HEK293 (cell line): Measurements from ENCODE around the gene IFIT5.

Experiments used
- CTCF ChIA-PET: fragments of 350-600 bp; formaldehyde crosslinking; extraction: SDS; loops from one replicate; lab custom pipeline; 2021; ENCODE audit warnings: antibody characterized with exemption; lab: Yijun Ruan, JAX
- POLR2A ChIA-PET: fragments of 300-600 bp; formaldehyde crosslinking; extraction: SDS; loops from one replicate; lab custom pipeline; 2020; ENCODE audit warnings: antibody characterized with exemption, inconsistent platforms; lab: Yijun Ruan, JAX
- H3K27ac ChIP-seq: fragments of 200-500 bp; sonication (Bioruptor generic); 2 replicates; pipeline ENCODE4 v1.5.1; 2014; ENCODE audit warnings: low read depth, low read length, control low read depth, inconsistent platforms; ENCODE audit errors: extremely low read depth
- H3K36me3 ChIP-seq, 2 experiments: fragments of 200-500 bp in 1 of 2; sonication (Bioruptor generic) in 1 of 2; 1 replicate in 1 of 2; 2 replicates in 1 of 2; pipeline ENCODE4 v1.5.1; 2014 to 2017; ENCODE audit warnings: inconsistent platforms in 2 of 2, low read length in 2 of 2; ENCODE audit not compliant: control insufficient read depth in 2 of 2, insufficient read depth in 1 of 2
- H3K4me1 ChIP-seq: fragments of 200-500 bp; sonication (Bioruptor generic); 2 replicates; pipeline ENCODE4 v1.5.1; 2014; ENCODE audit warnings: mild to moderate bottlenecking, low read length, inconsistent platforms; ENCODE audit not compliant: control insufficient read depth, insufficient read depth
- H3K4me3 ChIP-seq: 2 replicates; pipeline ENCODE4 v1.5.1; 2011; ENCODE audit warnings: low read depth, mild to moderate bottlenecking, control low read depth, low read length, moderate library complexity
- H3K9me3 ChIP-seq: fragments of 200-500 bp; sonication (Bioruptor generic); 2 replicates; pipeline ENCODE4 v1.5.1; 2014; ENCODE audit warnings: low read depth, low read length, inconsistent platforms; ENCODE audit not compliant: control insufficient read depth, insufficient read depth
- BCL11B ChIP-seq: fragments of 450-650 bp; formaldehyde crosslinking; IDR thresholded peaks from 2 replicates; pipeline ENCODE4 v1.5.1; 2016; ENCODE audit warnings: low read depth, missing biosample characterization, missing genetic modification characterization
- FEZF1 ChIP-seq: fragments of 450-650 bp; formaldehyde crosslinking; IDR thresholded peaks from 2 replicates; pipeline ENCODE4 v1.5.1; 2016; ENCODE audit warnings: missing biosample characterization, missing genetic modification characterization
- KLF16 ChIP-seq: fragments of 450-650 bp; formaldehyde crosslinking; IDR thresholded peaks from 2 replicates; pipeline ENCODE4 v1.5.1; 2017; ENCODE audit warnings: missing biosample characterization, missing genetic modification characterization
- SP2 ChIP-seq: fragments of 450-650 bp; formaldehyde crosslinking; IDR thresholded peaks from 2 replicates; pipeline ENCODE4 v1.5.1; 2016; ENCODE audit warnings: missing biosample characterization, missing genetic modification characterization
- WT1 ChIP-seq: fragments of 450-650 bp; formaldehyde crosslinking; IDR thresholded peaks from 2 replicates; pipeline ENCODE4 v1.5.1; 2016; ENCODE audit warnings: missing biosample characterization, missing genetic modification characterization
- ZFP37 ChIP-seq: fragments of 450-650 bp; formaldehyde crosslinking; IDR thresholded peaks from 2 replicates; pipeline ENCODE4 v1.5.1; 2016; ENCODE audit warnings: missing biosample characterization, missing genetic modification characterization
- ZIC2 ChIP-seq: fragments of 450-650 bp; formaldehyde crosslinking; IDR thresholded peaks from 2 replicates; pipeline ENCODE4 v1.5.1; 2016; ENCODE audit warnings: missing biosample characterization, missing genetic modification characterization
- ZNF112 ChIP-seq: fragments of 450-650 bp; formaldehyde crosslinking; IDR thresholded peaks from 2 replicates; pipeline ENCODE4 v1.5.0; 2017; ENCODE audit warnings: missing biosample characterization, missing genetic modification characterization
- ZNF2 ChIP-seq: fragments of 450-650 bp; formaldehyde crosslinking; IDR thresholded peaks from 2 replicates; pipeline ENCODE4 v1.5.1; 2016; ENCODE audit warnings: missing biosample characterization, missing genetic modification characterization
- ZNF274 ChIP-seq, 2 experiments: fragments of 200-500 bp in 1 of 2; fragments of 450-650 bp in 1 of 2; sonication (Bioruptor generic) in 1 of 2; formaldehyde crosslinking in 1 of 2; IDR thresholded peaks; 2 replicates each; pipeline versions ENCODE4 v1.5.1 to v1.6.1; 2014 to 2016; ENCODE audit warnings: borderline replicate concordance in 1 of 2, inconsistent platforms in 1 of 2, low read length in 1 of 2, missing biosample characterization in 1 of 2, missing genetic modification characterization in 1 of 2
- ZNF366 ChIP-seq: fragments of 450-650 bp; formaldehyde crosslinking; conservative IDR thresholded peaks from 2 replicates; pipeline ENCODE4 v1.5.1; 2016; ENCODE audit warnings: missing biosample characterization, missing genetic modification characterization
- ZNF391 ChIP-seq: fragments of 450-650 bp; formaldehyde crosslinking; IDR thresholded peaks from 2 replicates; pipeline ENCODE4 v1.5.1; 2016; ENCODE audit warnings: low read depth, missing biosample characterization, missing genetic modification characterization, borderline replicate concordance
- ZNF433 ChIP-seq: fragments of 450-650 bp; formaldehyde crosslinking; IDR thresholded peaks from 2 replicates; pipeline ENCODE4 v1.5.1; 2016; ENCODE audit warnings: missing biosample characterization, missing genetic modification characterization, low read depth
- ZNF596 ChIP-seq: fragments of 450-650 bp; IDR thresholded peaks from 2 replicates; pipeline ENCODE4 v1.5.0; 2018; ENCODE audit warnings: missing biosample characterization, mild to moderate bottlenecking, missing genetic modification characterization, moderate library complexity
- ZNF621 ChIP-seq: fragments of 450-650 bp; formaldehyde crosslinking; IDR thresholded peaks from 2 replicates; pipeline ENCODE4 v1.5.1; 2017; ENCODE audit warnings: missing biosample characterization, missing genetic modification characterization
- ZNF664 ChIP-seq: fragments of 450-650 bp; formaldehyde crosslinking; IDR thresholded peaks from 2 replicates; pipeline ENCODE4 v1.5.1; 2016; ENCODE audit warnings: missing biosample characterization, missing genetic modification characterization
- ZNF792 ChIP-seq: fragments of 450-650 bp; formaldehyde crosslinking; IDR thresholded peaks from 2 replicates; pipeline ENCODE4 v1.5.1; 2016; ENCODE audit warnings: missing biosample characterization, missing genetic modification characterization
- ZSCAN16 ChIP-seq: fragments of 450-650 bp; formaldehyde crosslinking; IDR thresholded peaks from 2 replicates; pipeline ENCODE4 v1.5.1; 2016; ENCODE audit warnings: missing biosample characterization, missing genetic modification characterization
- TF ChIP-seq, protein P1 (sequence below): fragments of 450-650 bp; formaldehyde crosslinking; IDR thresholded peaks from 2 replicates; pipeline ENCODE4 v1.5.1; 2016; ENCODE audit warnings: missing biosample characterization, missing genetic modification characterization
- TF ChIP-seq, protein P2 (sequence below): fragments of 450-650 bp; formaldehyde crosslinking; IDR thresholded peaks from 2 replicates; pipeline ENCODE4 v1.5.1; 2016; ENCODE audit warnings: missing biosample characterization, missing genetic modification characterization
- TF ChIP-seq, protein P3 (sequence below): fragments of 450-650 bp; formaldehyde crosslinking; optimal IDR thresholded peaks from 2 replicates; pipeline ENCODE3; 2016; ENCODE audit warnings: missing biosample characterization, mild to moderate bottlenecking, missing genetic modification characterization
- TF ChIP-seq, protein P4 (sequence below): fragments of 450-650 bp; formaldehyde crosslinking; IDR thresholded peaks from 2 replicates; pipeline ENCODE4 v1.5.1; 2016; ENCODE audit warnings: missing biosample characterization, missing genetic modification characterization
- TF ChIP-seq, protein P5 (sequence below): fragments of 450-650 bp; formaldehyde crosslinking; IDR thresholded peaks from 2 replicates; pipeline ENCODE4; 2016; ENCODE audit warnings: missing biosample characterization, missing genetic modification characterization
- TF ChIP-seq, protein P6 (sequence below): fragments of 450-650 bp; formaldehyde crosslinking; IDR thresholded peaks from 2 replicates; pipeline ENCODE4 v1.5.1; 2016; ENCODE audit warnings: missing biosample characterization, missing genetic modification characterization
- TF ChIP-seq, protein P7 (sequence below): fragments of 450-650 bp; formaldehyde crosslinking; IDR thresholded peaks from 2 replicates; pipeline ENCODE4 v1.5.1; 2016; ENCODE audit warnings: missing biosample characterization, missing genetic modification characterization, borderline replicate concordance

IFIT5 gene

DNA sequence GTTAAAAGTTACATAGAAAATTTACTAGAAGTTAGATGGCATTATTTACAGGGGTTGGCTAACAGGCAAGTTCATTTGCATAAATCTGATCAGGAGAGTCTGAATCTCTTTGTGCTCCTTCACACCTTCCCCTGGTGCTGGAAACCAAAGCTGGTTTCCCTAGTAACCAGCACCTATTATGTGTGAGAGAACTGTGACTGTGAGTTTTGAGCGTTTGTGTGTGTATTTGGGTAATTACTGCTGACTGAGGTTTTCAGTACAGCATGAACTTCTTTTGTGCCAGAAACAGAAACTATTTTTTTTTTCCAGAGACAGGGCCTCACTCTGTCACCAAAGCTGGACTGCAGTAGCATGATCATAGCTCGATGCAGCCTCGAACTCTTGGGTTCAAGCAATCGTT is 46.8 kb upstream of the IFIT5 start (continued):
- TF ChIP-seq, protein P1, sequence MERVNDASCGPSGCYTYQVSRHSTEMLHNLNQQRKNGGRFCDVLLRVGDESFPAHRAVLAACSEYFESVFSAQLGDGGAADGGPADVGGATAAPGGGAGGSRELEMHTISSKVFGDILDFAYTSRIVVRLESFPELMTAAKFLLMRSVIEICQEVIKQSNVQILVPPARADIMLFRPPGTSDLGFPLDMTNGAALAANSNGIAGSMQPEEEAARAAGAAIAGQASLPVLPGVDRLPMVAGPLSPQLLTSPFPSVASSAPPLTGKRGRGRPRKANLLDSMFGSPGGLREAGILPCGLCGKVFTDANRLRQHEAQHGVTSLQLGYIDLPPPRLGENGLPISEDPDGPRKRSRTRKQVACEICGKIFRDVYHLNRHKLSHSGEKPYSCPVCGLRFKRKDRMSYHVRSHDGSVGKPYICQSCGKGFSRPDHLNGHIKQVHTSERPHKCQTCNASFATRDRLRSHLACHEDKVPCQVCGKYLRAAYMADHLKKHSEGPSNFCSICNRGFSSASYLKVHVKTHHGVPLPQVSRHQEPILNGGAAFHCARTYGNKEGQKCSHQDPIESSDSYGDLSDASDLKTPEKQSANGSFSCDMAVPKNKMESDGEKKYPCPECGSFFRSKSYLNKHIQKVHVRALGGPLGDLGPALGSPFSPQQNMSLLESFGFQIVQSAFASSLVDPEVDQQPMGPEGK: no peak
- no peak for TF ChIP-seq ZFP37 (tag by site-specific recombination)
- TF ChIP-seq, protein P2, sequence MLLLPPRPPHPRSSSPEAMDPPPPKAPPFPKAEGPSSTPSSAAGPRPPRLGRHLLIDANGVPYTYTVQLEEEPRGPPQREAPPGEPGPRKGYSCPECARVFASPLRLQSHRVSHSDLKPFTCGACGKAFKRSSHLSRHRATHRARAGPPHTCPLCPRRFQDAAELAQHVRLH (tag by site-specific recombination): no peak
- TF ChIP-seq ZSCAN16 (tag by site-specific recombination): no peak
- no peak for TF ChIP-seq FEZF1 (tag by site-specific recombination)
- TF ChIP-seq ZNF433 (tag by site-specific recombination): no peak
- TF ChIP-seq, protein P3, sequence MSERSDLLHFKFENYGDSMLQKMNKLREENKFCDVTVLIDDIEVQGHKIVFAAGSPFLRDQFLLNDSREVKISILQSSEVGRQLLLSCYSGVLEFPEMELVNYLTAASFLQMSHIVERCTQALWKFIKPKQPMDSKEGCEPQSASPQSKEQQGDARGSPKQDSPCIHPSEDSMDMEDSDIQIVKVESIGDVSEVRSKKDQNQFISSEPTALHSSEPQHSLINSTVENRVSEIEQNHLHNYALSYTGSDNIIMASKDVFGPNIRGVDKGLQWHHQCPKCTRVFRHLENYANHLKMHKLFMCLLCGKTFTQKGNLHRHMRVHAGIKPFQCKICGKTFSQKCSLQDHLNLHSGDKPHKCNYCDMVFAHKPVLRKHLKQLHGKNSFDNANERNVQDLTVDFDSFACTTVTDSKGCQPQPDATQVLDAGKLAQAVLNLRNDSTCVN (tag by site-specific recombination): no peak
- no peak for TF ChIP-seq BCL11B
- TF ChIP-seq KLF16 (tag by site-specific recombination): no peak
- TF ChIP-seq ZNF366 (tag by site-specific recombination): no peak

DNA sequence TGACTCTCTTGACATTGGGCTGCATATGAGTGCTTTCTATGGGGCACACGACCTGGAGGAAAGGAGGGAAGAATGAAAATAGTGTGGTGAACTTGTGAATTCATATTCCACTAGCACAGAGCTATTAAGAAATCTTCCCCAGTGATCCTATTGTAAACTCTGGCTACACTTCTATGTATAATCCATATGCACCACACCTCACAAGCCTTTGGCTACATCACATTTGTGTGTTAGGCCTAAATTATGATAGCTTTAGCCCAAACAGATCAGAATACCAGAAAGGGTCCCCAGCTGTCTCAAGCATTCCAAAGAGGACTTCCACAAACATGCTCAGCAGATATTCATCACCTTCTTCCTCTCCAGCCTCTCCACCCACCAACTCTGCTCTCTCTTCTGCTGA is 46.2 kb upstream of the IFIT5 start:
- Histone ChIP-seq H3K9me3 (no peaks in the 10 kb centered on the region), H3K27ac (no peak overlapping the region), H3K36me3 (no peaks in the 10 kb centered on the region), H3K4me1 (no peaks in the 10 kb centered on the region), H3K4me3 (no peak overlapping the region)
- TF ChIP-seq BCL11B: no peak
- TF ChIP-seq, protein P4, sequence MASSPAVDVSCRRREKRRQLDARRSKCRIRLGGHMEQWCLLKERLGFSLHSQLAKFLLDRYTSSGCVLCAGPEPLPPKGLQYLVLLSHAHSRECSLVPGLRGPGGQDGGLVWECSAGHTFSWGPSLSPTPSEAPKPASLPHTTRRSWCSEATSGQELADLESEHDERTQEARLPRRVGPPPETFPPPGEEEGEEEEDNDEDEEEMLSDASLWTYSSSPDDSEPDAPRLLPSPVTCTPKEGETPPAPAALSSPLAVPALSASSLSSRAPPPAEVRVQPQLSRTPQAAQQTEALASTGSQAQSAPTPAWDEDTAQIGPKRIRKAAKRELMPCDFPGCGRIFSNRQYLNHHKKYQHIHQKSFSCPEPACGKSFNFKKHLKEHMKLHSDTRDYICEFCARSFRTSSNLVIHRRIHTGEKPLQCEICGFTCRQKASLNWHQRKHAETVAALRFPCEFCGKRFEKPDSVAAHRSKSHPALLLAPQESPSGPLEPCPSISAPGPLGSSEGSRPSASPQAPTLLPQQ (tag by site-specific recombination): no peak
- TF ChIP-seq, protein P5, sequence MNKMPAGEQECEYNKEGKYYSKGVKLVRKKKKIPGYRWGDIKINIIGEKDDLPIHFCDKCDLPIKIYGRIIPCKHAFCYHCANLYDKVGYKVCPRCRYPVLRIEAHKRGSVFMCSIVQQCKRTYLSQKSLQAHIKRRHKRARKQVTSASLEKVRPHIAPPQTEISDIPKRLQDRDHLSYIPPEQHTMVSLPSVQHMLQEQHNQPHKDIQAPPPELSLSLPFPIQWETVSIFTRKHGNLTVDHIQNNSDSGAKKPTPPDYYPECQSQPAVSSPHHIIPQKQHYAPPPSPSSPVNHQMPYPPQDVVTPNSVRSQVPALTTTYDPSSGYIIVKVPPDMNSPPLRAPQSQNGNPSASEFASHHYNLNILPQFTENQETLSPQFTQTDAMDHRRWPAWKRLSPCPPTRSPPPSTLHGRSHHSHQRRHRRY: no peak
- no peak for TF ChIP-seq SP2 (tag by site-specific recombination)
- no peak for TF ChIP-seq ZNF792 (tag by site-specific recombination)
- TF ChIP-seq WT1 (tag by site-specific recombination): no peak
- TF ChIP-seq ZNF274 (IDR thresholded peaks at IDR 0.05; ENCODE audit: low read length): no peak
- no peak for TF ChIP-seq ZNF274 (tag by site-specific recombination; IDR thresholded peaks at IDR 0.05; ENCODE audit: borderline replicate concordance)
- no peak for TF ChIP-seq ZIC2
- TF ChIP-seq, protein P6, sequence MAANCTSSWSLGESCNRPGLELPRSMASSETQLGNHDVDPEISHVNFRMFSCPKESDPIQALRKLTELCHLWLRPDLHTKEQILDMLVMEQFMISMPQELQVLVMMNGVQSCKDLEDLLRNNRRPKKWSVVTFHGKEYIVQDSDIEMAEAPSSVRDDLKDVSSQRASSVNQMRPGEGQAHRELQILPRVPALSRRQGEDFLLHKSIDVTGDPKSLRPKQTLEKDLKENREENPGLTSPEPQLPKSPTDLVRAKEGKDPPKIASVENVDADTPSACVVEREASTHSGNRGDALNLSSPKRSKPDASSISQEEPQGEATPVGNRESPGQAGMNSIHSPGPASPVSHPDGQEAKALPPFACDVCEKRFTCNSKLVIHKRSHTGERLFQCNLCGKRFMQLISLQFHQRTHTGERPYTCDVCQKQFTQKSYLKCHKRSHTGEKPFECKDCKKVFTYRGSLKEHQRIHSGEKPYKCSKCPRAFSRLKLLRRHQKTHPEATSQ: no peak
- TF ChIP-seq ZNF391 (tag by site-specific recombination): no peak
- TF ChIP-seq ZSCAN16 (tag by site-specific recombination): no peak
- no peak for TF ChIP-seq ZNF596 (tag by site-specific recombination)
- TF ChIP-seq ZNF366 (tag by site-specific recombination): no peak
- TF ChIP-seq ZNF621 (tag by site-specific recombination): no peak
- TF ChIP-seq ZNF2 (tag by site-specific recombination): no peak
- TF ChIP-seq ZNF112 (tag by site-specific recombination): no peak
- TF ChIP-seq, protein P7, sequence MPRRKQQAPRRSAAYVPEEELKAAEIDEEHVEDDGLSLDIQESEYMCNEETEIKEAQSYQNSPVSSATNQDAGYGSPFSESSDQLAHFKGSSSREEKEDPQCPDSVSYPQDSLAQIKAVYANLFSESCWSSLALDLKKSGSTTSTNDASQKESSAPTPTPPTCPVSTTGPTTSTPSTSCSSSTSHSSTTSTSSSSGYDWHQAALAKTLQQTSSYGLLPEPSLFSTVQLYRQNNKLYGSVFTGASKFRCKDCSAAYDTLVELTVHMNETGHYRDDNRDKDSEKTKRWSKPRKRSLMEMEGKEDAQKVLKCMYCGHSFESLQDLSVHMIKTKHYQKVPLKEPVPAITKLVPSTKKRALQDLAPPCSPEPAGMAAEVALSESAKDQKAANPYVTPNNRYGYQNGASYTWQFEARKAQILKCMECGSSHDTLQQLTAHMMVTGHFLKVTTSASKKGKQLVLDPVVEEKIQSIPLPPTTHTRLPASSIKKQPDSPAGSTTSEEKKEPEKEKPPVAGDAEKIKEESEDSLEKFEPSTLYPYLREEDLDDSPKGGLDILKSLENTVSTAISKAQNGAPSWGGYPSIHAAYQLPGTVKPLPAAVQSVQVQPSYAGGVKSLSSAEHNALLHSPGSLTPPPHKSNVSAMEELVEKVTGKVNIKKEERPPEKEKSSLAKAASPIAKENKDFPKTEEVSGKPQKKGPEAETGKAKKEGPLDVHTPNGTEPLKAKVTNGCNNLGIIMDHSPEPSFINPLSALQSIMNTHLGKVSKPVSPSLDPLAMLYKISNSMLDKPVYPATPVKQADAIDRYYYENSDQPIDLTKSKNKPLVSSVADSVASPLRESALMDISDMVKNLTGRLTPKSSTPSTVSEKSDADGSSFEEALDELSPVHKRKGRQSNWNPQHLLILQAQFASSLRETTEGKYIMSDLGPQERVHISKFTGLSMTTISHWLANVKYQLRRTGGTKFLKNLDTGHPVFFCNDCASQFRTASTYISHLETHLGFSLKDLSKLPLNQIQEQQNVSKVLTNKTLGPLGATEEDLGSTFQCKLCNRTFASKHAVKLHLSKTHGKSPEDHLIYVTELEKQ (tag by site-specific recombination): no peak
- no peak for TF ChIP-seq ZNF664
- CTCF ChIA-PET: interaction anchor here (0.5 to 1.5 kb wide), 3 partner anchors 21 to 150 kb away, joined by 3 to 6 read pairs (median 3); no protein-coding TSS in a partner anchor
- POLR2A ChIA-PET: no interaction called here
